Type B pancreatic cell (in vitro differentiated cells): Measurements from ENCODE around the gene LYPD3. TPM values are rescaled to one million over a fixed set of nuclear protein-coding genes. Genes with fewer than 3 reads are reported as not detected.

Experiments
- DNase-seq: peaks from one replicate; pipeline ENCODE4 v3.0.0; 2021; ENCODE audit warnings: mixed read lengths; ENCODE audit not compliant: unreplicated experiment; ENCODE audit errors: extremely low spot score
- H3K27ac Mint-ChIP-seq: 2 replicates; pipeline ENCODE4 v1.8.0; 2021; ENCODE audit warnings: mild to moderate bottlenecking, mixed read lengths
- H3K27me3 Mint-ChIP-seq: 2 replicates; pipeline ENCODE4 v1.8.0; 2021; ENCODE audit warnings: mixed read lengths
- H3K36me3 Mint-ChIP-seq: 2 replicates; pipeline ENCODE4 v1.8.0; 2021; ENCODE audit warnings: mixed read lengths
- H3K4me1 Mint-ChIP-seq: one replicate; pipeline ENCODE4 v1.8.0; 2021; ENCODE audit warnings: mixed read lengths; ENCODE audit not compliant: unreplicated experiment
- H3K4me3 Mint-ChIP-seq: 2 replicates; pipeline ENCODE4 v1.8.0; 2021; ENCODE audit warnings: mild to moderate bottlenecking, mixed read lengths
- H3K9me3 Mint-ChIP-seq: 2 replicates; pipeline ENCODE4 v1.8.0; 2021; ENCODE audit warnings: mixed read lengths
- total RNA-seq: library from RNA; stranded (reverse); gene quantifications from 2 replicates; pipeline ENCODE4 v1.2.1, GENCODE V29; 2021; ENCODE audit warnings: low replicate concordance
- TF ChIP-seq, protein P1 (sequence below): fragments of 200-600 bp; sonication (generic); conservative IDR thresholded peaks from 2 replicates; pipeline ENCODE4 v1.5.0; 2021; ENCODE audit warnings: antibody characterized with exemption, mild to moderate bottlenecking

The LYPD3 gene
- total RNA-seq, 1 donor from 2014 or later, result 13.3 TPM

DNA sequence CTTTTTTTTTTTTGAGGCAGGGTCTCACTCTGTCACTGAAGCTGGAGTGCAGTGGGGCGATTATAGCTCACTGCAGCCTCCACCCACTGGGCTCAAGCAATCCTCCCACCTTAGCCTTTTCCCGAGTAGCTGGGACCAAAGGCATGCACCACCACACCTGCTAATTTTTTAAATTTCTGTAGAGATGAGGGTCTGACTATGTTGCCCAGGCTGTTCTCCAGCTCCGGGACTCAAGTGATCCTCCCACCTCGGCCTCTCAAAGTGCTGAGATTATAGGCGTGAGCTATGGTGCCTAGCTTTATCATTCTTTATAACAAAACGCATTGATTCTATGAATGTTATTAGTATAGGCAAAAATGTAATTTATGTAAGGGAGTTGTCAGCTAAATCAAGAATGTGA is 17.9 kb upstream of the LYPD3 start:
- H3K4me3 Mint-ChIP-seq, result no peak overlapping the region
- H3K4me1 Mint-ChIP-seq, result no peaks in the 10 kb centered on the region
- H3K27ac Mint-ChIP-seq, result no peak overlapping the region
- no peaks in the 10 kb centered on the region for H3K27me3 Mint-ChIP-seq
- H3K9me3 Mint-ChIP-seq, result no peaks in the 10 kb centered on the region
- no peak for DNase-seq
- TF ChIP-seq, protein P1, sequence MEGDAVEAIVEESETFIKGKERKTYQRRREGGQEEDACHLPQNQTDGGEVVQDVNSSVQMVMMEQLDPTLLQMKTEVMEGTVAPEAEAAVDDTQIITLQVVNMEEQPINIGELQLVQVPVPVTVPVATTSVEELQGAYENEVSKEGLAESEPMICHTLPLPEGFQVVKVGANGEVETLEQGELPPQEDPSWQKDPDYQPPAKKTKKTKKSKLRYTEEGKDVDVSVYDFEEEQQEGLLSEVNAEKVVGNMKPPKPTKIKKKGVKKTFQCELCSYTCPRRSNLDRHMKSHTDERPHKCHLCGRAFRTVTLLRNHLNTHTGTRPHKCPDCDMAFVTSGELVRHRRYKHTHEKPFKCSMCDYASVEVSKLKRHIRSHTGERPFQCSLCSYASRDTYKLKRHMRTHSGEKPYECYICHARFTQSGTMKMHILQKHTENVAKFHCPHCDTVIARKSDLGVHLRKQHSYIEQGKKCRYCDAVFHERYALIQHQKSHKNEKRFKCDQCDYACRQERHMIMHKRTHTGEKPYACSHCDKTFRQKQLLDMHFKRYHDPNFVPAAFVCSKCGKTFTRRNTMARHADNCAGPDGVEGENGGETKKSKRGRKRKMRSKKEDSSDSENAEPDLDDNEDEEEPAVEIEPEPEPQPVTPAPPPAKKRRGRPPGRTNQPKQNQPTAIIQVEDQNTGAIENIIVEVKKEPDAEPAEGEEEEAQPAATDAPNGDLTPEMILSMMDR, result no peak
- peaks cover 1% of the 10 kb centered on the region for H3K36me3 Mint-ChIP-seq

DNA sequence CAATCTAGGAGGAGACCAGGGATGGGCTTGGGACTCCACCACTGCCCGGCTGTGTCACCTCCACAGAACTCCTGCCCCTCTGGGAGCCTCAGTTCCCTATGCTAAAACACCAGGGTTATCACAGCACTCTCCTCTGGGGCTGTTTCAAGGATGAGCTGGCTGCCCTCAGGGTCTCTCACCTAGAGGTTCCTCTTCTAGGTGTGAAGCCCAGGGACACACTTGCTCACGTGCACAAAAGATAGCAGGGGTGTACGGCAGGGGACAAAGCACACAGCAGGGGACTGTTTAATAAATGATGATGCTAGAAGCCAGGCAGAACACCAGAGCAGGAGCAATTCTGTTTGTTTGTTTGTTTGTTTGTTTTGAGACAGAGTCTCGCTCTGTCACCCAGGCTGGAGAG is 16.8 kb upstream of the LYPD3 start:
- Mint-ChIP-seq H3K4me3 (no peak overlapping the region), H3K4me1 (no peaks in the 10 kb centered on the region), H3K36me3 (peaks cover 6% of the 10 kb centered on the region), H3K9me3 (no peaks in the 10 kb centered on the region), H3K27ac (no peak overlapping the region), H3K27me3 (no peaks in the 10 kb centered on the region)
- DNase-seq, result no peak
- TF ChIP-seq, protein P1, result no peak

DNA sequence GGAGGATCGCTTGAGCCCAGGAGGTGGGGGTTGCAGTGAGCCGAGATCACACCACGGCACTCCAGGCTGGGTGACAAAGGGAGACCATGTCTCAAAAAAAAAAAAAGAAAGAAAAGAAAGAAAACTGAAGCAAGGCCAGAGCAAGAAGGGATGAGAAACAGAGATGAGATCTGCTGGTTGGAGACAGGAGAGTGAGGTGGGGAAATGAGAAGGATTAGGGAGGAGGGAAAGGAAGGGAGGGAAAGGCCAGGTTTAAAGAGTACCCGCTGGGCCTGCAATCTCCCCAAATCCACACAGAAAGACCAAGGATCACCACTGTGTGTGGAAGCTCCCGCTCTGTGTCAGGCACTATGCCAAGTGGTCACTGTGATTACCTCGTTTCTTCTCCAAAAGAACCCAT is 16.3 kb upstream of the LYPD3 start:
- H3K36me3 Mint-ChIP-seq, result peaks cover 6% of the 10 kb centered on the region
- peak overlapping the region; percentile 14 for H3K27ac Mint-ChIP-seq
- H3K27me3 Mint-ChIP-seq, result no peaks in the 10 kb centered on the region
- H3K9me3 Mint-ChIP-seq, result no peaks in the 10 kb centered on the region
- H3K4me1 Mint-ChIP-seq, result no peaks in the 10 kb centered on the region
- TF ChIP-seq, protein P1, result no peak
- no peak overlapping the region for H3K4me3 Mint-ChIP-seq
- DNase-seq, result no peak

DNA sequence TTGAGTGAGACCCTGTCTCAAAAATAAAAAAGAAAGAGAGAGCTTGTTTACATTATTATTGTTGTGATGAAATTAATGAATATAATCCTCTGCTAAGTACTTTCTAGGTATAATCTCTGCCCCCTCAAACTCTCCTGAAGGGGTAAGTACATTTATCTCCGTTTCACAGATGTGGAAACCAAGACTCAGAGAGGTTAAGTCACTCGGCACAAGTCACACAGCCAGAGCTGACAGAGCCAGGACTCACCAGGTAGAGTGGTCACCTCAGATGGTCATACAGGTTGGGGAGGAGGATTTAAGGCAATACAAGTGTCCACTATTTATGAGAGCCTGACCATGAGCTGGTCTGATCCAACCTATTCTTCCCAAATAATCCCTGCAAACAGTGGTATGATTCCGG is 15.2 kb upstream of the LYPD3 start:
- Mint-ChIP-seq H3K27me3 (no peaks in the 10 kb centered on the region), H3K4me1 (peaks cover 2% of the 10 kb centered on the region), H3K36me3 (peaks cover 6% of the 10 kb centered on the region), H3K9me3 (peaks cover under 1% of the 10 kb centered on the region), H3K27ac (no peak overlapping the region), H3K4me3 (no peak overlapping the region)
- DNase-seq, result no peak
- TF ChIP-seq, protein P1, result no peak

DNA sequence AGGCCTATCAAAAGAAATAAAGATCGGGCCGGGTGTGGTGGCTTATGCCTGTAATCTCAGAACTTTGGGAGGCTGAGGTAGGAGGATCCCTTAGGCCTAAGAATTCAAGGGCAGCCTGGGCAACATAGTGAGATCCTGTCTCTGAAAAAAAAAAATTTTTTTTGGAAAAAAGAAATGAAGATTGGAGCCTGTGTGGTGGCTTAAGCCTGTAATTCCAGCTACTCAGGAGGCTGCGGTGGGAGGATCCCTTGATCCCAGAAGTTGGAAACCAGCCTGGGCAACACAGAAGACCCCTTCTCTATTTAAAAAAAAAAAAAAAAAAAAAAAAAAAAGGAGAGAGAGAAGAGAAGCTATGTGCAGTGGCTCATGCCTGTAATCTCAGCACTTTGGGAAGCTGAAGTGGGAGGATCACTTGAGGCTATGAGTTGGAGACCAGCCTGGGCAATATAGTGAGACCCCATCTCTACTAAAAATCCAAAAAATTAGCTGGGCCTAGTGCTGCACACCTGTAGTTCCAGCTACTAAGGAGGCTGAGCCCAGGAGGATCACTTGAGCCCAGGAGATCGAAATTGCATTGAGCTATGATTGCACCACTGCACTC is 14.7 kb upstream of the LYPD3 start:
- TF ChIP-seq, protein P1, result no peak
- Mint-ChIP-seq H3K27me3 (no peaks in the 10 kb centered on the region), H3K4me1 (peaks cover 7% of the 10 kb centered on the region), H3K9me3 (peaks cover 3% of the 10 kb centered on the region), H3K4me3 (no peak overlapping the region), H3K36me3 (peaks cover 10% of the 10 kb centered on the region), H3K27ac (no peak overlapping the region)
- no peak for DNase-seq

DNA sequence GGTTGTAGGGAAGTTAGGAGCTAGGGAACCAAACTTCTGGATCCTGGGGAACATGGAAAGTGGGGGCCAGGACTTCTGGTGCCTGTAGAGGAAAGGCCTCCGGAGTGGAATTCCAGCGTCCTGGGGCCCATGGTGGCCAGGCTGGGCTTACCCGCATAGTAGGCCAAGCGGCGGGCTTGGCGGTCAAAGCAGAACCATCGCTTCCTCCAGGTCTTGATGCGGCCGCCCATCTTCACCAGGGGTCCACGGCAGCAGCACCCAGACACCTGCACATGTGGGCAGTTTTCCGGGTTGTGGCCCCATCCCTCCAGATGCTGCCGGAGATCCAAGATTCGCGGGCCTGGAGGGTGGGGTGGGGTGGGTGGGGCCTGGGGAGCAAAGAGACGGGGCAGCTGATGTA is 13.8 kb upstream of the LYPD3 start:
- no peak overlapping the region for H3K4me3 Mint-ChIP-seq
- peaks cover 10% of the 10 kb centered on the region for H3K36me3 Mint-ChIP-seq
- DNase-seq, result no peak
- H3K9me3 Mint-ChIP-seq, result peaks cover 3% of the 10 kb centered on the region
- TF ChIP-seq, protein P1, result no peak
- no peaks in the 10 kb centered on the region for H3K27me3 Mint-ChIP-seq
- peaks cover 9% of the 10 kb centered on the region for H3K4me1 Mint-ChIP-seq
- no peak overlapping the region for H3K27ac Mint-ChIP-seq
